Mesenchymal stem cell (in vitro differentiated cells and primary cell): ENCODE results near the gene TLE7.

Experiments used
- DNase-seq: peaks from one replicate; pipeline ENCODE4 v3.0.0-alpha.2; 2013
- H2AFZ ChIP-seq: one replicate; pipeline ENCODE4 v1.6.1; 2013; ENCODE audit warnings: low read depth, mild to moderate bottlenecking, control low read depth, inconsistent platforms, low read length, moderate library complexity
- H2AK5ac ChIP-seq: 2 replicates; pipeline ENCODE4 v1.6.1; 2013; ENCODE audit warnings: low read length, moderate library complexity, mild to moderate bottlenecking, inconsistent platforms; ENCODE audit not compliant: severe bottlenecking
- H2BK120ac ChIP-seq: one replicate; pipeline ENCODE4 v1.6.1; 2013; ENCODE audit warnings: low read depth, mild to moderate bottlenecking, inconsistent platforms, low read length, moderate library complexity
- H2BK12ac ChIP-seq, 2 experiments: one replicate each; pipeline ENCODE4 v1.6.1; 2013; ENCODE audit warnings: inconsistent platforms in 2 of 2, low read length in 2 of 2, mild to moderate bottlenecking in 2 of 2, moderate library complexity in 2 of 2, control low read depth in 1 of 2
- H2BK15ac ChIP-seq: one replicate; pipeline ENCODE4 v1.6.1; 2013; ENCODE audit warnings: mild to moderate bottlenecking, low read depth, inconsistent platforms; ENCODE audit not compliant: poor library complexity, severe bottlenecking
- H2BK5ac ChIP-seq: 2 replicates; pipeline ENCODE4 v1.6.1; 2013; ENCODE audit warnings: low read depth, mild to moderate bottlenecking, low read length, control low read depth, inconsistent platforms; ENCODE audit not compliant: poor library complexity, severe bottlenecking
- H3K14ac ChIP-seq, 2 experiments: one replicate each; pipeline ENCODE4 v1.6.1; 2013; ENCODE audit warnings: inconsistent platforms in 2 of 2, low read length in 2 of 2, control low read depth in 1 of 2, mild to moderate bottlenecking in 1 of 2, moderate library complexity in 1 of 2
- H3K18ac ChIP-seq, 2 experiments: one replicate each; pipeline ENCODE4 v1.6.1; 2013; ENCODE audit warnings: inconsistent platforms in 2 of 2, low read length in 2 of 2, control low read depth in 1 of 2, low read depth in 1 of 2, mild to moderate bottlenecking in 1 of 2
- H3K23ac ChIP-seq, 2 experiments: one replicate each; pipeline ENCODE4 v1.6.1; 2013; ENCODE audit warnings: inconsistent platforms in 2 of 2, low read length in 2 of 2, mild to moderate bottlenecking in 2 of 2, moderate library complexity in 2 of 2, control low read depth in 1 of 2
- H3K27ac ChIP-seq: 2 replicates; pipeline ENCODE4 v1.5.1; 2013; ENCODE audit warnings: mild to moderate bottlenecking, moderate library complexity, low read length, control low read depth, inconsistent platforms; ENCODE audit not compliant: poor library complexity, severe bottlenecking
- H3K27me3 ChIP-seq, 2 experiments: 2 replicates each; pipeline versions ENCODE4 v1.6.1 to v1.7.0; 2013; ENCODE audit warnings: low read length in 2 of 2, mild to moderate bottlenecking in 2 of 2, moderate library complexity in 2 of 2, control low read depth in 1 of 2, inconsistent platforms in 1 of 2; ENCODE audit not compliant: control insufficient read depth in 1 of 2, insufficient read depth in 1 of 2
- H3K36me3 ChIP-seq, 2 experiments: 2 replicates each; pipeline versions ENCODE4 v1.6.1 to v1.7.0; 2013; ENCODE audit warnings: low read length in 2 of 2, control low read depth in 1 of 2, inconsistent platforms in 1 of 2, low read depth in 1 of 2, mild to moderate bottlenecking in 1 of 2; ENCODE audit not compliant: insufficient read depth in 2 of 2, control insufficient read depth in 1 of 2
- H3K4ac ChIP-seq, 2 experiments: one replicate each; pipeline ENCODE4 v1.6.1; 2013; ENCODE audit warnings: inconsistent platforms in 2 of 2, low read length in 2 of 2, mild to moderate bottlenecking in 2 of 2, moderate library complexity in 2 of 2, control low read depth in 1 of 2, low read depth in 1 of 2
- H3K4me1 ChIP-seq: 2 replicates; pipeline ENCODE4 v1.6.1; 2013; ENCODE audit warnings: low read depth, low read length, control low read depth; ENCODE audit not compliant: control insufficient read depth, insufficient read depth
- H3K4me2 ChIP-seq: 2 replicates; pipeline ENCODE4 v1.6.1; 2013; ENCODE audit warnings: low read length, mild to moderate bottlenecking, inconsistent platforms; ENCODE audit not compliant: poor library complexity, severe bottlenecking
- H3K4me3 ChIP-seq, 2 experiments: 2 replicates each; pipeline versions ENCODE4 v1.5.1 to v1.7.0; 2013; ENCODE audit warnings: low read length in 2 of 2, mild to moderate bottlenecking in 2 of 2, control low read depth in 1 of 2, low read depth in 1 of 2; ENCODE audit not compliant: insufficient read depth in 1 of 2
- H3K79me1 ChIP-seq: replicated peaks from 2 replicates; pipeline ENCODE4 v1.6.1; 2013; ENCODE audit warnings: mild to moderate bottlenecking, control low read depth, low read length, inconsistent platforms; ENCODE audit not compliant: poor library complexity, severe bottlenecking
- H3K9ac ChIP-seq: 2 replicates; pipeline ENCODE4 v1.7.0; 2013; ENCODE audit warnings: mild to moderate bottlenecking, low read length, moderate library complexity
- H3K9me3 ChIP-seq: 2 replicates; pipeline ENCODE4 v1.7.0; 2013; ENCODE audit warnings: mild to moderate bottlenecking, low read length; ENCODE audit not compliant: control insufficient read depth
- H4K8ac ChIP-seq: one replicate; pipeline ENCODE4 v1.6.1; 2013; ENCODE audit warnings: inconsistent platforms, mild to moderate bottlenecking, low read length, moderate library complexity
- H4K91ac ChIP-seq: one replicate; pipeline ENCODE4 v1.6.1; 2013; ENCODE audit warnings: mild to moderate bottlenecking, low read length, inconsistent platforms
- WGBS: methylation state at CpG from one replicate; pipeline ENCODE4 v1.1.7; 2013; ENCODE audit warnings: mixed read lengths; 5-methylcytosine and 5-hydroxymethylcytosine counted together

Gene TLE7

DNA sequence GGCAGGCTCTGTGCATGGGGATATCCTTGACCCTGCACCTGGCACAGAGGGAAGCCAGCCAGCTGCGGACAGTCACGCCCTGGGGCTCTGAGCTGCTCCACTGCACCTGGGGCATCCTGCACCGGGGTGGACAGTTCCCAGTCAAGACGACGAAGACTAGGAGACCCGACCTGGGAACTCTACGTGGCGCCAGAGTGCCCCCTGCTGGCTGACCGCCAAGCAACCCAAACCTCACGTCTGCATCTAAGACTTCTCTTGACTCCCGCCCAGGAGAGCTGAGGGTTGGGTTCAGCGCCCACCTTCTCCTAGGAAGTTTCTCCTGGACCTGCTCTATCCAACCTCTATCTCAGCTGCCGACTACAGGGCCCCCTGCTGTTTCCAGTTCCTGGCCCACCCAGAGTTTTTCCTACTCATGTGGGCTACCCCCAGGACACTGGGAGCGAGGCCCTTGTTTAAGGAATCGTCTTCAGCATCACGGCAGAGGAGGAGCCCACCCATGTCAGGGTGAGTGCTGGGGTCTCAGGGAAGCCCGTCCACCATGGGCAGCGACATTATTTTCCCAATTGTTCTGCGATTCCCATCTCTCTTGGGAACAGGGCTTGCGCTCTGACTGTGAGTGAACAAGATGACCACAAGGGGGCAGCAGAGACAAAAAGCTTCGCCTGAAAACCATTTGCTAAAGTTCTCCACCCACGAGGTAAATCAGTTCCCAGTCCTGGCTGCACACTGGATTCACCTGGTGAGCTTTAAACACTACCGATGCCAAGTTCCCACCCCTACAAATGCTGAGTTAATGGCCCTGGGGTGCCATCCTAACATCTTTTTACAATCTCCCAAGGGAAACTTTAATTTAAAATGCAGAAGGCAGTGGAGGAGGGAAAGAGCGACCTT, 29.3 kb downstream of the TLE7 start:
- Histone ChIP-seq H3K36me3 (no peaks in the 10 kb centered on the region), H2BK120ac (no peak overlapping the region), H4K8ac (no peak overlapping the region), H3K4me2 (no peak overlapping the region), H3K18ac (no peak overlapping the region), H3K23ac (no peak overlapping the region), H3K4me1 (peaks cover 6% of the 10 kb centered on the region), H2AFZ (no peak overlapping the region), H2BK5ac (no peak overlapping the region), H2BK15ac (no peak overlapping the region), H2BK12ac (no peak overlapping the region), H4K91ac (no peak overlapping the region), H3K79me1 (no peaks in the 10 kb centered on the region), H3K27me3 (peaks cover 10 to 77% of the 10 kb centered on the region in 2 experiments), H3K27ac (no peak overlapping the region), H2AK5ac (no peak overlapping the region), H3K9me3 (no peaks in the 10 kb centered on the region), H3K4me3 (no peak overlapping the region), H3K14ac (no peak overlapping the region), H3K9ac (no peak overlapping the region), H3K4ac (no peak overlapping the region)
- DNase-seq: peak; percentile 67
- WGBS: 11% methylated on average over 23 of the region's 24 CpGs

DNA sequence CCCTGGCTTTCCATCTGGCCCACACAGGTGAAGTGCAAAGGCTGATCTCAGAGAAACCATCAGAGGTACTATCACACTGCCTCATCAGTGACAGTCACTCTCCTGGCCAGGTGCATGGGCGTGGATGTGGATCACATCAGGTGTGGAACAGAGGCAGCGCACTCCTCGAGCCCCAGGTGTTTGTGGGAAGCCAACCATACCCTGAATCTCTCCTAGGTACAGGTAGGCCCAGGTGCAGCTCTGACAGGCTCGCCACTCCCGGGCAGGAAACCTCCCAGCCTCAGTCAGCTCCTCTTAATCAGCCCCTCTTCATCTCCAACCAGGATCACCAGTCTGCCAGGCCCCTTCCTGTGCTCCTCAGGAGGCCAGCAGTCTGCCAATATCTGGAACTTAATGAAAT, 31.7 kb downstream of the TLE7 start:
- Histone ChIP-seq H3K36me3 (no peaks in the 10 kb centered on the region), H3K14ac (no peak overlapping the region), H4K8ac (no peak overlapping the region), H3K27ac (no peak overlapping the region), H3K4me2 (no peak overlapping the region), H4K91ac (no peak overlapping the region), H2BK120ac (no peak overlapping the region), H3K23ac (no peak overlapping the region), H2BK12ac (no peak overlapping the region), H2AFZ (no peak overlapping the region), H2BK5ac (no peak overlapping the region), H2BK15ac (no peak overlapping the region), H2AK5ac (no peak overlapping the region), H3K4me3 (no peak overlapping the region), H3K9me3 (no peaks in the 10 kb centered on the region), H3K18ac (no peak overlapping the region), H3K4me1 (peaks cover 6% of the 10 kb centered on the region), H3K27me3 (peaks cover 10 to 80% of the 10 kb centered on the region in 2 experiments), H3K9ac (no peak overlapping the region), H3K4ac (no peak overlapping the region), H3K79me1 (no peaks in the 10 kb centered on the region)
- 78% methylated on average over 3 of the region's 5 CpGs for WGBS
- no peak for DNase-seq

DNA sequence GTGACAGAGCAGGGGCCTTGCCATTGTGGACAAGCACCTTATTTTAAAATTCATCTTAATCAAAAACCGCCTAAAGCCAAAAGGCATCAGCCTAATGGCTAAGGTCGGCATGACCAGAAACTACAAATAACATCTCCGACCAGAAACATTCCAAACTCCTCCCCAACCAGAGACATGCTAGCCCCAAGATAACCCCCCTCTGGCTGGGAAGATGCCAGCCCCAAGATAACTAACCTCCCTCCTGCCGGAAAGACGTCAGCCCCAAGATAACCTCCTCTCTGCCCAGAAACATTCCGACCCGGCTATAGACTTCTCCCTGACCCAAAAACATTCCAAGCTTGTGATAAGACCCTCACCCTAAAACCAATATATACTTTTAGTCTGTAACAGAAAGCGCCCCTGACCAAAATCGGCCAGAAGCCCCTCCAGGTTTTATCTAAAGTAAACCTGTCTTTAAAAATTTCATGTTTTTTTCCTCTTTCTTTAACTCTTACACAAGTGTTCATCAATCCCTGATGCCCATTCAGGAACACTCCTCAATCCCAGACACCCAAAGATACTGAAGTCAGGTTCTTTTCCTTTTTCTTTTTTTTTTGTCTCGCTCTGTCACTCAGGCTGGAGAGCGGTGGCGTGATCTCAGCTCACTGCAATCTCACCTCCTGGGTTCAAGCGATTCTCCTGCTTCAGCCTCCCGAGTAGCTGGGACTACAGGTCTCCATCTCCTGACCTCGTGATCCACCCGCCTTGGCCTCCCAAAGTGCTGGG, 32.7 kb downstream of the TLE7 start:
- H3K18ac ChIP-seq: no peak overlapping the region
- no peak overlapping the region for H3K4me2 ChIP-seq
- H3K4ac ChIP-seq: no peak overlapping the region
- no peak overlapping the region for H3K23ac ChIP-seq
- peaks cover 10 to 89% of the 10 kb centered on the region in 2 experiments for H3K27me3 ChIP-seq
- no peak overlapping the region for H2AFZ ChIP-seq
- no peak overlapping the region for H2AK5ac ChIP-seq
- no peaks in the 10 kb centered on the region for H3K36me3 ChIP-seq
- no peaks in the 10 kb centered on the region for H3K79me1 ChIP-seq
- WGBS: 48% methylated on average over 16 of the region's 16 CpGs
- no peak overlapping the region for H3K4me3 ChIP-seq
- no peak overlapping the region for H2BK15ac ChIP-seq
- H4K91ac ChIP-seq: no peak overlapping the region
- no peak overlapping the region for H2BK12ac ChIP-seq
- H3K14ac ChIP-seq: no peak overlapping the region
- peaks cover 6% of the 10 kb centered on the region for H3K4me1 ChIP-seq
- H3K9me3 ChIP-seq: peaks cover 6% of the 10 kb centered on the region
- DNase-seq: no peak
- H4K8ac ChIP-seq: no peak overlapping the region
- no peak overlapping the region for H2BK5ac ChIP-seq
- no peak overlapping the region for H3K27ac ChIP-seq
- H3K9ac ChIP-seq: no peak overlapping the region
- H2BK120ac ChIP-seq: no peak overlapping the region

DNA sequence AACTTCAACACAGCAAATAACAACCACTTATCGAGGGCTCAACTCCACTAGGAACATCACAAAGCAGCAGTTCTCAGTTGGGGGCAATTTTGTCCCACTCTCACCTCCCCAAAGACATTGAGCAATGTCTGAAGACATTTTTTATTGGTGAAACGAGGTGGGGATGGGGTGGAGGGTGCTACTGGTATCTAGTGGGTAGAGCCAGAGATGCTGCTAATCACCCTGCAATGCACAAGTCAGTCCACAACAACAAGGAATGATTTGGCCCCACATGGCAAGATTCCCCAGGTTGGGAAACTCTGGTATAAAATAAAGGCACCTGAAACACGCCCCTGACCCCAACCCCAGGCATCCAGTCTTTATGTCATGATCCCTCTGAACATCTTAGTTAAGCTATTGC, 33.3 kb downstream of the TLE7 start:
- Histone ChIP-seq H3K4me3 (no peak overlapping the region), H4K91ac (no peak overlapping the region), H3K9ac (no peak overlapping the region), H2BK15ac (no peak overlapping the region), H3K79me1 (no peaks in the 10 kb centered on the region), H2BK5ac (no peak overlapping the region), H2AFZ (no peak overlapping the region), H3K9me3 (peaks cover 6% of the 10 kb centered on the region), H2BK12ac (no peak overlapping the region), H2AK5ac (no peak overlapping the region), H3K27ac (no peak overlapping the region), H3K4ac (no peak overlapping the region), H2BK120ac (no peak overlapping the region), H4K8ac (no peak overlapping the region), H3K27me3 (peaks cover 6 to 84% of the 10 kb centered on the region in 2 experiments), H3K14ac (no peak overlapping the region), H3K18ac (no peak overlapping the region), H3K4me1 (peaks cover 6% of the 10 kb centered on the region), H3K36me3 (no peaks in the 10 kb centered on the region), H3K4me2 (no peak overlapping the region), H3K23ac (no peak overlapping the region)
- 54% methylated on average over 2 of the region's 3 CpGs for WGBS
- no peak for DNase-seq
